ENCODE results near the gene DCST1. TPM values are rescaled to one million over a fixed set of nuclear protein-coding genes. Genes with fewer than 3 reads are reported as not detected.
A peak's percentile ranks its signal among the peaks of the same experiment; 100 is the strongest.

DCST1 gene
- total RNA-seq, 4 donors from 2014 or later: 0.42 TPM; not detected in 3

DNA sequence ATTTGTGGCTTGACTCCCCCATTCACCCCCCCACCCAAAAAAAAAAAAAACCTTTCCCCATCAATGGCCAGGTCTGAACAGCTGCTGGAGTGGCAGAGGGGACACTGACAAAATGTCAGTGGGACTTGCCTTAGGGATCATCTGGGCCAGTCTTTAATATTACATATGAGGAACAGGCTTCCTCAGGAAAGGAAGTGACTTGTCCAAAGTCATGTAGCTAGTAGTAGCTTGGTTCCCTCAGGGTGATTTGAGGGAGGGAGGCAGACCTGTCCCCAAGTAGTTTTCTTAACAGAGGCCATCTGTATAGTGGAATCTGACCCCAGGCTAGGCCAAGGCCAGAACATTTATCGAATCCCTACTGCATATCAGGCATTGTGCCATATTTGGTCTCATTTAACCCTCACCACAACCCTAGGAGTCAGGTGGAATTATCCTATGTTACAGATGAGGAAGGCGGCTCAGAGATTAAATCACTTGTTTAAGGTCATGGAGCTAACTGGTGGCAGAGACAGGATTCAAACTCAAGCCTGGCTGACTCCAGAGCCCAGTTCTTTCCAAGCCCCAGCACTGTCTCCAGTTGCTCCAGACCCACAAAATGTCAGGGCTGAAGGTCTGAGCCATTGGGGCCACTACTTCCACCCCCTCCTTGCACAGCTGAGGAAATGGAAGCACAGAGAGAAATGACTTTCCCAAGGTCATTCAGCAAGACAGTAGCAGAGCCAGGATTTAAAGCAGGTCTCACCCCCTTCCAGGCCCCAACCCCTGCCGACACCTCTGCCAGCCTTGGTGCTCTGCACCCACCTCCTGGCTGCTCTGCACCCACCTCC, 20.6 kb upstream of the DCST1 start:
- DNase-seq (ENCODE audit: extremely low spot score): no peak
- H3K36me3 ChIP-seq: peaks cover 9 to 39% (median 32%) of the 10 kb centered on the region in 4 donors
- intact Hi-C loops (cut with DNase I): no loop called here
- H3K4me3 ChIP-seq: no peak overlapping the region
- peak overlapping the region; percentile 56 to 74 (median 62) for H3K27ac ChIP-seq (replicated peaks in 1 of 4)
- no peaks in the 10 kb centered on the region for H3K9me3 ChIP-seq
- no peaks in the 10 kb centered on the region for H3K27me3 ChIP-seq
- no peak for TF ChIP-seq POLR2AphosphoS5 (IDR thresholded peaks at IDR 0.05)
- TF ChIP-seq, protein P1, sequence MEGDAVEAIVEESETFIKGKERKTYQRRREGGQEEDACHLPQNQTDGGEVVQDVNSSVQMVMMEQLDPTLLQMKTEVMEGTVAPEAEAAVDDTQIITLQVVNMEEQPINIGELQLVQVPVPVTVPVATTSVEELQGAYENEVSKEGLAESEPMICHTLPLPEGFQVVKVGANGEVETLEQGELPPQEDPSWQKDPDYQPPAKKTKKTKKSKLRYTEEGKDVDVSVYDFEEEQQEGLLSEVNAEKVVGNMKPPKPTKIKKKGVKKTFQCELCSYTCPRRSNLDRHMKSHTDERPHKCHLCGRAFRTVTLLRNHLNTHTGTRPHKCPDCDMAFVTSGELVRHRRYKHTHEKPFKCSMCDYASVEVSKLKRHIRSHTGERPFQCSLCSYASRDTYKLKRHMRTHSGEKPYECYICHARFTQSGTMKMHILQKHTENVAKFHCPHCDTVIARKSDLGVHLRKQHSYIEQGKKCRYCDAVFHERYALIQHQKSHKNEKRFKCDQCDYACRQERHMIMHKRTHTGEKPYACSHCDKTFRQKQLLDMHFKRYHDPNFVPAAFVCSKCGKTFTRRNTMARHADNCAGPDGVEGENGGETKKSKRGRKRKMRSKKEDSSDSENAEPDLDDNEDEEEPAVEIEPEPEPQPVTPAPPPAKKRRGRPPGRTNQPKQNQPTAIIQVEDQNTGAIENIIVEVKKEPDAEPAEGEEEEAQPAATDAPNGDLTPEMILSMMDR (IDR thresholded peaks at IDR 0.05): no peak
- 79% methylated on average over 2 of the region's 3 CpGs for WGBS
- peaks cover 49 to 85% (median 70%) of the 10 kb centered on the region in 4 donors for H3K4me1 ChIP-seq

DNA sequence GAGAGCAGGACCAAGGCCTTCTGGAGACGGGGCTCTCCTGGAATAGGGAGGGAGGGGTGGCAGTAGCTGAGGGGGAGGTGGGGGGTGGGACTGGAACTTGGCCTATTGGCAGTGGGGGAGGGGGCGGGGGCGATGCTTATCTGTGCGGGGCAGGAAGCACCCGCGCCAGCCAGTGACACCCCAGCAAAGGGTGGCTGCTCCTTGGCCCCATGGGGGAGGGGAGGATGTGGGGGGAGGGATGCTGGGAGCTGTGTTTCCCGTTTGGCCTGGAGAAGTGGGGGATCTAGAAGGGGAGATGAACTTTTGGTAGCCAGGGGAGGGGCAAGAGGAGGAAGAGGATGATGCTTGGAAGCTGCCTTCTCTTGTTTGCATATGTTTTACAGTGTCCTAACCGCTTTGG, 20.0 kb upstream of the DCST1 start:
- Histone ChIP-seq H3K27ac (replicated peaks in 1 of 4) (peak overlapping the region; percentile 13 to 65 (median 37)), H3K27me3 (no peaks in the 10 kb centered on the region), H3K4me1 (peaks cover 47 to 85% (median 70%) of the 10 kb centered on the region in 4 donors), H3K4me3 (no peak overlapping the region), H3K9me3 (no peaks in the 10 kb centered on the region), H3K36me3 (peaks cover 9 to 39% (median 32%) of the 10 kb centered on the region in 4 donors)
- intact Hi-C loops (cut with DNase I): no loop called here
- no peak for DNase-seq (ENCODE audit: extremely low spot score)
- TF ChIP-seq, protein P1 (IDR thresholded peaks at IDR 0.05): no peak
- WGBS: 61% methylated on average over 6 of the region's 8 CpGs

DNA sequence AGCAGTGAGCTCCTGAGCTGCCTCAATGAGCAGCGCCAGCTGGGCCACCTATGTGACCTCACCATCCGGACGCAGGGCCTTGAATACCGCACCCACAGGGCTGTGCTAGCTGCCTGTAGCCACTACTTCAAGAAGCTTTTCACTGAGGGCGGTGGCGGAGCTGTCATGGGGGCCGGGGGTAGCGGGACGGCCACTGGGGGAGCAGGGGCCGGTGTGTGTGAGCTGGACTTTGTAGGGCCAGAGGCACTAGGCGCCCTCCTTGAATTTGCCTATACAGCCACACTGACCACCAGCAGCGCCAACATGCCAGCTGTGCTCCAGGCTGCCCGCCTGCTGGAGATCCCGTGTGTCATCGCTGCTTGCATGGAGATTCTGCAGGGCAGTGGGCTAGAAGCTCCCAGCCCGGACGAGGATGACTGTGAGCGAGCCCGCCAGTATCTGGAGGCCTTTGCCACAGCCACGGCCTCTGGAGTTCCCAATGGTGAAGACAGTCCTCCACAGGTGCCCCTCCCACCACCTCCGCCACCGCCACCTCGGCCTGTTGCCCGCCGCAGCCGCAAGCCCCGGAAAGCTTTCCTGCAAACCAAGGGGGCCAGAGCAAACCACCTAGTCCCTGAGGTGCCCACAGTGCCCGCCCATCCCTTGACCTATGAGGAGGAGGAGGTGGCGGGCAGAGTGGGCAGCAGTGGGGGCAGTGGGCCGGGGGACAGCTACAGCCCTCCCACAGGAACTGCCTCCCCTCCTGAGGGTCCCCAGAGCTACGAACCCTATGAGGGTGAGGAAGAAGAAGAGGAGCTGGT, 18.7 kb upstream of the DCST1 start:
- intact Hi-C loops (cut with DNase I): loop anchor here (5.0 kb wide), 2 partner anchors 53 to 78 kb away; partner anchors contain the start of genes PMVK and PYGO2
- peak overlapping the region in 1 of 4 donors; percentile 90 for H3K27ac ChIP-seq (replicated peaks in 1 of 4)

DNA sequence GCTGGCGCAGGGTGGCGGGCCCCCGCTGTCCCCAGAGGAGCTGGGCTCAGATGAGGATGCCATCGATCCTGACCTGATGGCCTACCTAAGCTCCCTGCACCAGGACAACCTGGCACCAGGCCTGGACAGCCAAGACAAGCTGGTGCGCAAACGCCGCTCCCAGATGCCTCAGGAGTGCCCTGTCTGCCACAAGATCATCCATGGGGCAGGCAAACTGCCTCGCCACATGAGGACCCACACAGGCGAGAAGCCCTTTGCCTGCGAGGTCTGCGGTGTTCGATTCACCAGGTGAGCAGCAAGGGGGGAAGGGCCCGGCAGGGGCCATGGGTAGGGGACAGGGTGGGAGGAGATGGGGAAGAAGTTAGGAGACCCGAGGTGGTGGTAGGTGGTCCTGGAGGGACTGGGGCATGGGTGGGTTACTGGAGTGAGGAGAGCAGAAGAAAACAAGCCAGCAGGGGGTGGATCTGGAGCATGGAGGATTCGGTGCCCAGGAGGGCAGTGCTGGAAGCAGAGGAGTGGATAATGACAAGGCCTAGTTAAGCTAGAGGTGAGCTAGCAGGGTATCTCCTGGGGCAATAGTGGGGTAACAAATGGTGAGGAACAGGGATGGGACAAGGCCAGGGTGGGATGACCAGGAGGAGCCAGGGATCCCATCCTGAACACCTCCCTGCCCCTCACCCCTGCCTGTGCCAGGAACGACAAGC, 17.9 kb upstream of the DCST1 start:
- TF ChIP-seq, protein P1 (IDR thresholded peaks at IDR 0.05): no peak
- TF ChIP-seq POLR2AphosphoS5 (IDR thresholded peaks at IDR 0.05) (no peak), POLR2A (IDR thresholded peaks at IDR 0.05; ENCODE audit: low read depth) (no peak), EP300 (IDR thresholded peaks at IDR 0.05) (no peak)
- DNase-seq (ENCODE audit: extremely low spot score): no peak
- Histone ChIP-seq H3K27me3 (no peaks in the 10 kb centered on the region), H3K27ac (replicated peaks in 1 of 4) (peak overlapping the region; percentile 86 to 92 (median 90)), H3K36me3 (peaks cover 9 to 33% (median 27%) of the 10 kb centered on the region in 4 donors), H3K4me1 (peaks cover 43 to 70% (median 57%) of the 10 kb centered on the region in 4 donors), H3K9me3 (no peaks in the 10 kb centered on the region), H3K4me3 (no peak overlapping the region)
- 78% methylated on average over 9 of the region's 16 CpGs for WGBS
- intact Hi-C loops (cut with DNase I): loop anchor here (5.0 kb wide), 2 partner anchors 53 to 78 kb away; partner anchors contain the start of genes PMVK and PYGO2

More for the DNA sequence above, 18.7 kb upstream of the DCST1 start:
- Histone ChIP-seq H3K4me1 (peaks cover 43 to 78% (median 62%) of the 10 kb centered on the region in 4 donors), H3K27me3 (no peaks in the 10 kb centered on the region), H3K36me3 (peaks cover 9 to 35% (median 30%) of the 10 kb centered on the region in 4 donors), H3K9me3 (no peaks in the 10 kb centered on the region), H3K4me3 (no peak overlapping the region)
- no peak for TF ChIP-seq POLR2AphosphoS5 (IDR thresholded peaks at IDR 0.05)
- TF ChIP-seq EP300 (IDR thresholded peaks at IDR 0.05): no peak
- no peak for TF ChIP-seq POLR2A (IDR thresholded peaks at IDR 0.05; ENCODE audit: low read depth)
- TF ChIP-seq, protein P1 (IDR thresholded peaks at IDR 0.05): no peak
- no peak for DNase-seq (ENCODE audit: extremely low spot score)
- WGBS: 91% methylated on average over 16 of the region's 31 CpGs

All from esophagus muscularis mucosa (tissue), 4 donors.